CD4-positive, alpha-beta T cell treated with Interleukin-15 for 1 hour (primary cell): Measurements from ENCODE around the gene EPHA3.
"Not testable (repeated sequence)": the region's sequence is repeated elsewhere in the genome, so short reads cannot be mapped to it uniquely, and the experiment has no call there.

Source experiments
- DNase-seq: peaks from one replicate; pipeline ENCODE4 v3.0.0-alpha.2; 2020

The EPHA3 gene

GRCh38 chr3:89297199-89297598, 189.8 kb downstream of the EPHA3 start:
- no peak for DNase-seq

- no peak for DNase-seq
Observed at GRCh38 chr3:89300526-89300925, 193.1 kb downstream of the EPHA3 start.

GRCh38 chr3:89300981-89301380, 193.6 kb downstream of the EPHA3 start:
- DNase-seq, result no peak

GRCh38 chr3:89303701-89304100, 196.3 kb downstream of the EPHA3 start:
- DNase-seq, result no peak

GRCh38 chr3:89306540-89306939, 199.1 kb downstream of the EPHA3 start:
- no peak for DNase-seq

- DNase-seq, result no peak
Observed at GRCh38 chr3:89311581-89311980, 204.2 kb downstream of the EPHA3 start.

- no peak for DNase-seq
Observed at GRCh38 chr3:89312141-89312540, 204.7 kb downstream of the EPHA3 start.

- DNase-seq, result no peak
Observed at GRCh38 chr3:89314454-89315098, 207.2 kb downstream of the EPHA3 start.

GRCh38 chr3:89315750-89316470, 208.5 kb downstream of the EPHA3 start:
- no peak for DNase-seq

- no peak for DNase-seq
Observed at GRCh38 chr3:89320186-89320585, 212.8 kb downstream of the EPHA3 start.

- DNase-seq, result no peak
Observed at GRCh38 chr3:89326997-89327396, 219.6 kb downstream of the EPHA3 start.

GRCh38 chr3:89332386-89332785, 225.0 kb downstream of the EPHA3 start:
- DNase-seq, result no peak

- DNase-seq, result no peak
Observed at GRCh38 chr3:89332793-89333192, 225.4 kb downstream of the EPHA3 start.

GRCh38 chr3:89335693-89336092, 228.3 kb downstream of the EPHA3 start:
- DNase-seq, result no peak

GRCh38 chr3:89340408-89340807, 233.0 kb downstream of the EPHA3 start:
- DNase-seq, result no peak

- DNase-seq, result no peak
Observed at GRCh38 chr3:89344076-89344475, 236.7 kb downstream of the EPHA3 start.

GRCh38 chr3:89350935-89351334, 243.5 kb downstream of the EPHA3 start:
- DNase-seq, result not testable (repeated sequence)

GRCh38 chr3:89353465-89353864, 246.0 kb downstream of the EPHA3 start:
- no peak for DNase-seq

- DNase-seq, result no peak
Observed at GRCh38 chr3:89358281-89358680, 250.9 kb downstream of the EPHA3 start.

GRCh38 chr3:89360156-89360555, 252.7 kb downstream of the EPHA3 start:
- DNase-seq, result no peak

- DNase-seq, result no peak
Observed at GRCh38 chr3:89362496-89362895, 255.1 kb downstream of the EPHA3 start.

GRCh38 chr3:89363171-89363570, 255.8 kb downstream of the EPHA3 start:
- DNase-seq, result no peak

- no peak for DNase-seq
Observed at GRCh38 chr3:89364314-89364713, 256.9 kb downstream of the EPHA3 start.

- no peak for DNase-seq
Observed at GRCh38 chr3:89367166-89367565, 259.7 kb downstream of the EPHA3 start.

GRCh38 chr3:89368846-89369245, 261.4 kb downstream of the EPHA3 start:
- no peak for DNase-seq
